IPS-18c (cell line): ENCODE data around the gene METTL25B.

ENCODE experiments used
- H3K4me3 ChIP-seq: 2 replicates; pipeline ENCODE4 v1.7.0; 2013; ENCODE audit warnings: low read depth, mild to moderate bottlenecking, low read length, moderate library complexity; ENCODE audit not compliant: insufficient read depth
- H3K9me3 ChIP-seq: one replicate; pipeline ENCODE4 v1.6.1; 2013; ENCODE audit warnings: mild to moderate bottlenecking, low read length, moderate library complexity; ENCODE audit not compliant: control insufficient read depth, insufficient read depth

METTL25B gene

DNA sequence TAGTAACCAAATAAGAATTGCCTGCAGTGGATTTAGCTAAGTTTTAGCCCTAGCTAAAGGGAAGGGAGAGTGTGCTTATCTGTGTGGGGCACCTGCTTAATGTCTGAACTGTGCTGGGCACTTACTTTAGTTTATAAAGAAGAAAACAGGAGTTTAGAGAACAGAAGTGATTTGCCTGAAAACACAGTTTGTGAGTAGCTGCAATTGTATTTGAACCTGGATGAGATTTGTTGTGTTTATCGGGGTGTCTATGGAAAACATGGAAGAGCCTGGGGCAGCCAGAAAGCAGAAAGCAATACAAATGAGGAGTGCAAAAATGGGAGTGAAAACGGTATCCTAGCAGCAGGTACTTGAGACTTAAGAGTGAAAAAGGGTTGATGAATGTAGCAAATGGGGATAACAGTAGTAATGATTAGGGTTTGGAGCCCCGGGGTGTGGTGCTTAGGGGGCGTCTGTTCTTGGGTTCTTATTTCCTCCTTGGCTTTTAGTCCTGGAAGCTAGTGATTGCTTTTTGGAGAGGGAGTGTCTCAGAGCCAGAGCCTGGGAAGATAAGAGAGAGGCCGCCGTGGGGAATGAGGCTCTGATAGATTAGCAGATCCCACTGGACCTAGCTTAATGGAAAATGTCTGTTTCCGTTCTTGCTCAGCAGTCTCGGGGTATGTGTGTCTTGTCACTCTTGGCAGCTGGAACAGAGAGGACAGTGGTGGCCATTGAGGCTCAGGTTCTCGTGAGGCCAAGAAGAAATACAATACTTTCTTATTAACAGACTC is 44.6 kb downstream of the METTL25B start:
- Histone ChIP-seq H3K4me3 (no peak overlapping the region), H3K9me3 (peaks cover 2% of the 10 kb centered on the region)

DNA sequence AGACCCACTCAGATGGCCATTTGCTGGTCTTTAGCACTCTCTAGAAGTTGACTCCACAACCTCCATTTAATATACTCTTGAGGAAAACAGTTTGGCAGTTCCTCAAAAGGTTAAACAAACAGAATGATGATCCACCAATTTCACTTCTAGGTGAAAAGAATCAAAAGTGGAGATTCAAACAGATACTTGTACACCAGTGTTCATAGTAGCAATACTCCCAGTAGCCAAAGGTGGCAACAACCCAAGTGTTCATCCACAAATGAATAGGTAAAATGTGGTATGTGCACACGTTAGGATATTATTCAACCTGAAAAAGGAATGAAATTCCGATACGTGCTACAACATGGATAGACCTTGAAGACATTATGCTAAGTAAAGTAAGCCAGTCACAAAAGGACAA is 45.3 kb downstream of the METTL25B start:
- H3K9me3 ChIP-seq: no peaks in the 10 kb centered on the region
- no peak overlapping the region for H3K4me3 ChIP-seq

DNA sequence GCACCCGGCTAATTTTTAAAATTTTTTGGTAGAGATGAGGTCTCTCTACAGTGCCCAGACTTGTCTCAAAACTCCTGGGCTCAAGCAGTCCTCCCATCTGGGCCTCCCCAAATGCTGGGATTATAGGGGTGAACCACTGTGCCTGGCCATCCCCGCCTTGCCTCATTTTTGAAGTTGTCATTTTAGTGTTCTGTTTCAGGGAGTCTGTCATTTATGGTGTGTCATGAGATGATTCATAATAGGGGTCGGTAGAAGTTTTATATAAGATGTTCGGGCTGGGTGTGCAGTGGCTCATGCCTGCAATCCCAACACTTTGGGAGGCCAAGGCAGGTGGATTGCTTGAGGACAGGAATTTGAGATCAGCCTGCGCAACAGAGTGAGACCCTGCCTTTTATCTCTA is 47.5 kb downstream of the METTL25B start:
- H3K4me3 ChIP-seq: no peak overlapping the region
- H3K9me3 ChIP-seq: no peaks in the 10 kb centered on the region

DNA sequence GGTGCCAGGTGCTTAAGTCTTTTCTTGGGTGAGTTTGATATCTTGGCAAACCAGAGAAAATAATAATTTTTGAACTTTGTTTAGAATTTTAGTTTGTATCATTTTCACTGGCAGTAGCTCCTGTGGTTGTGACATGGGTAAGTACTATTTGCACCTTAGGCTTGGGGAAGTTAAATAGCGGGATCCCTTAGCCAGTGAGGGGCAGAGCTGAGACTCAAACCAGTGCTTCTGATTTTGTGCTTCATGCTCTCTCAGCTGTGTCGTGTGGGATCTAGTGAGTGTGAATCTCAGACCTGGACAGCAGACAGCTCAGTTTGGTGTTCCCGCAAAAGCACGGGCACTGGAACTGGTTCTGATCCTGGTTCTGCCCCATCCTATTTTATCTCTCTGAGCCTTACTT is 48.7 kb downstream of the METTL25B start:
- no peak overlapping the region for H3K4me3 ChIP-seq
- no peaks in the 10 kb centered on the region for H3K9me3 ChIP-seq

DNA sequence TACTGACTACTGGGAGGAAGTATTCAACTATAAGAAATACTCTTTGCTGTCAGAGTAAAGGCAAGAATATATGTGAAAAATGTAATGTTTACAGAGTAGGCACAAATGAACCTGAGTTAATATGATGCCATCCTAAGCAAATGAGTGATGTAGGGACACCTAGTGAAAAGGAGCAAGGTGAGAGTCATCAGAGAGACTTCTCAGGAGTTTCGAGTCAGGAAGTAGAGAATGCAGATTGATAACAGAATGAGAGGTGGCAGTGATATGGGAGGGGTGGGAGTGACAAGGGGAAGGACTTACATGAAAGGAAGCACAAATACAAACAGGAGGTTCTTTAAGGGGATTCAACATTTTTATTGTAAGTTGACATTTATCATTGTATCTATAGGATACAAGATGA is 49.3 kb downstream of the METTL25B start:
- no peaks in the 10 kb centered on the region for H3K9me3 ChIP-seq
- H3K4me3 ChIP-seq: no peak overlapping the region

DNA sequence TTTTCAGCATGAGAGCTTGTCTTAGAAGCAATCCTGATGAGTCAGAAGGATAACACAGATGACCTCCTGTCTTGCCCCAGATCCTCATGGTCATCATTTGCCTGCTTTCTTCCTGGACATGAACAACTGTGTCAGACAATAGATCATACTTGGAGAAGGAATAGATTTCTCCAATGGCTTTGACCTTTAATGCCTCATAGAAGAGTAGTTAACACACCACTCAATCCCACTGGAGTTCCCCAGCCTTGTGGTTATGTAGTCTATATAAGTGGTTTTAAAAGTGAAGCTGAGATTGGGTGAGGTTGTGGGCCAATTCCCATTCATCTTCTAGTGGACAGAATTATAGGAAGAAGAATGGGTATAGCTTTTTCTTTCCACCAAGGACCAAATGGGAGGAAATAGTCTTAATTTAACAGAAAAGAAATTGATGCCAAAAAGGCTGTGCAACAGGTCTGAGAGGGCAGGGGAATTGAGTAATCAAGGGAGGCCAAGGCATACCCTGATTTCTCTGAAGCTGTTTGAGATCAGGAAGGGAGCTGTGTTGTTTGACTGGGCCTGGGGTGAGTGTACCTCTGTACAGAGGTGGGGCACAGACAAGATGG is 53.4 kb downstream of the METTL25B start:
- H3K4me3 ChIP-seq: no peak overlapping the region
- no peaks in the 10 kb centered on the region for H3K9me3 ChIP-seq

DNA sequence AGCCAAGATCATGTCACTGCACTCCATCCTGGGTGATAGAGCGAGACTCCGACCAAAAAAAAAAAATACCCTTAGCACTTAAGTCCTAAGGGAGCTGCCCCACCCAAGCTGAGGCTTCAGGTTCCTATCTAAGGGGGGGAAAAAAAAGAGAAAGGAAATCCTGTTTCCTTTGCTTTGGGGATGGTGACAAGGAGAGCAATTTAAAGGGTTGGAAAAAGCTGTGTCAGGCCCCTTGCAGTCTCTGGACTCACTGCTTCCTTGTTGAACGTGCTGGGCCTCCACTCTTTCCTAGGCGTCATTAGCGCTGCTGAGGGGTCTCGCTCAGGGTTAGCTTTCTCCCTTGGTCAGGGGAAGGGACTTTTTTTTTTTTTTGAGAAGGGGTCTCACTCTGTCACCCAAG is 57.2 kb downstream of the METTL25B start:
- Histone ChIP-seq H3K4me3 (no peak overlapping the region), H3K9me3 (no peaks in the 10 kb centered on the region)
